SU-DHL-6 (cell line): Measurements from ENCODE around the gene SOBP.

Source experiments
- H2AFZ ChIP-seq: fragments of 200-600 bp; sonication (generic); 2 replicates; pipeline ENCODE4 v1.6.1; 2014; ENCODE audit warnings: low read depth, mild to moderate bottlenecking, moderate library complexity, mixed read lengths, antibody characterized with exemption, low read length; ENCODE audit not compliant: severe bottlenecking
- H3F3A ChIP-seq: fragments of 200-600 bp; shearing (Covaris generic); 2 replicates; pipeline ENCODE4 v1.6.0; 2016; ENCODE audit warnings: antibody characterized with exemption, mild to moderate bottlenecking; ENCODE audit not compliant: insufficient read depth
- H3K27ac ChIP-seq: fragments of 200-600 bp; sonication (generic); 2 replicates; pipeline ENCODE4 v1.5.1; 2016; ENCODE audit warnings: low read depth, mild to moderate bottlenecking, low read length, moderate library complexity, mixed read lengths
- H3K27me3 ChIP-seq: fragments of 200-600 bp; sonication (generic), shearing (Covaris generic); 2 replicates; pipeline ENCODE4 v1.6.0; 2014; ENCODE audit warnings: mild to moderate bottlenecking, low read length
- H3K36me3 ChIP-seq: fragments of 200-600 bp; sonication (generic); 2 replicates; pipeline ENCODE4 v1.6.1; 2014; ENCODE audit warnings: mild to moderate bottlenecking, low read length, mixed read lengths
- H3K4me2 ChIP-seq: fragments of 300-600, 200-600 bp; shearing (Covaris generic), sonication (generic); 2 replicates; pipeline ENCODE4 v1.6.0; 2014; ENCODE audit warnings: low read length, low read depth, mild to moderate bottlenecking; ENCODE audit not compliant: poor library complexity, severe bottlenecking
- H3K4me3 ChIP-seq: fragments of 200-600 bp; sonication (generic); 2 replicates; pipeline ENCODE4 v1.5.1; 2014; ENCODE audit warnings: antibody characterized with exemption, low read length, mild to moderate bottlenecking, mixed read lengths; ENCODE audit not compliant: insufficient read depth, poor library complexity, severe bottlenecking
- H3K79me2 ChIP-seq: fragments of 200-600 bp; sonication (generic); 2 replicates; pipeline ENCODE4 v1.6.1; 2014; ENCODE audit warnings: mild to moderate bottlenecking, low read length, moderate library complexity; ENCODE audit not compliant: insufficient read depth
- H3K9ac ChIP-seq: fragments of 200-600 bp; sonication (generic); 2 replicates; pipeline ENCODE4 v1.7.0; 2014; ENCODE audit warnings: mild to moderate bottlenecking, low read length
- H3K9me2 ChIP-seq: fragments of 200-600 bp; sonication (generic); replicated peaks from 2 replicates; pipeline ENCODE4 v1.6.1; 2014; ENCODE audit warnings: low read length; ENCODE audit not compliant: insufficient read depth
- H3K9me3 ChIP-seq: fragments of 200-600 bp; sonication (generic); 2 replicates; pipeline ENCODE4 v1.6.1; 2014; ENCODE audit warnings: low read length, mixed read lengths; ENCODE audit not compliant: insufficient read depth
- H4K20me1 ChIP-seq: fragments of 200-600 bp; sonication (generic); 2 replicates; pipeline ENCODE4 v1.6.1; 2014; ENCODE audit warnings: low read depth, mild to moderate bottlenecking, antibody characterized with exemption, low read length, moderate library complexity, mixed read lengths
- EZH2phosphoT487 ChIP-seq: fragments of 200-600 bp; sonication (generic), shearing (Covaris generic); conservative IDR thresholded peaks from 2 replicates; pipeline ENCODE4 v1.6.1; 2018; ENCODE audit warnings: mild to moderate bottlenecking, antibody characterized with exemption, low read length, moderate library complexity, mixed read lengths
- TF ChIP-seq, protein P1 (sequence below): fragments of 200-600 bp; sonication (generic); IDR thresholded peaks from one replicate; pipeline ENCODE4 v1.5.1; 2017; ENCODE audit warnings: antibody characterized with exemption, mild to moderate bottlenecking, low read length, moderate library complexity; ENCODE audit not compliant: insufficient read depth, poor library complexity, severe bottlenecking

The SOBP gene

GRCh38 chr6:107642095-107642860 lies 152.4 kb downstream of the SOBP start:
- H3K36me3 ChIP-seq = 0 out of 2 replicates have a peak, but pooled peaks cover 2% of the 10 kb centered on the region
- H3K4me3 ChIP-seq = no peak overlapping the region
- no peaks in the 10 kb centered on the region for H4K20me1 ChIP-seq
- TF ChIP-seq EZH2phosphoT487 = no peak
- TF ChIP-seq, protein P1, sequence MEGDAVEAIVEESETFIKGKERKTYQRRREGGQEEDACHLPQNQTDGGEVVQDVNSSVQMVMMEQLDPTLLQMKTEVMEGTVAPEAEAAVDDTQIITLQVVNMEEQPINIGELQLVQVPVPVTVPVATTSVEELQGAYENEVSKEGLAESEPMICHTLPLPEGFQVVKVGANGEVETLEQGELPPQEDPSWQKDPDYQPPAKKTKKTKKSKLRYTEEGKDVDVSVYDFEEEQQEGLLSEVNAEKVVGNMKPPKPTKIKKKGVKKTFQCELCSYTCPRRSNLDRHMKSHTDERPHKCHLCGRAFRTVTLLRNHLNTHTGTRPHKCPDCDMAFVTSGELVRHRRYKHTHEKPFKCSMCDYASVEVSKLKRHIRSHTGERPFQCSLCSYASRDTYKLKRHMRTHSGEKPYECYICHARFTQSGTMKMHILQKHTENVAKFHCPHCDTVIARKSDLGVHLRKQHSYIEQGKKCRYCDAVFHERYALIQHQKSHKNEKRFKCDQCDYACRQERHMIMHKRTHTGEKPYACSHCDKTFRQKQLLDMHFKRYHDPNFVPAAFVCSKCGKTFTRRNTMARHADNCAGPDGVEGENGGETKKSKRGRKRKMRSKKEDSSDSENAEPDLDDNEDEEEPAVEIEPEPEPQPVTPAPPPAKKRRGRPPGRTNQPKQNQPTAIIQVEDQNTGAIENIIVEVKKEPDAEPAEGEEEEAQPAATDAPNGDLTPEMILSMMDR = no peak
- no peak overlapping the region for H2AFZ ChIP-seq
- H3K27me3 ChIP-seq = no peaks in the 10 kb centered on the region
- peak overlapping the region; percentile 88 for H3K27ac ChIP-seq
- no peaks in the 10 kb centered on the region for H3K79me2 ChIP-seq
- H3K4me2 ChIP-seq = peak overlapping the region; percentile 61
- no peaks in the 10 kb centered on the region for H3K9me3 ChIP-seq
- H3K9ac ChIP-seq = peak overlapping the region; percentile 15; the same call in 1 of the 2 replicates
- H3K9me2 ChIP-seq = no peaks in the 10 kb centered on the region
- H3F3A ChIP-seq = peaks cover 22% of the 10 kb centered on the region

GRCh38 chr6:107642861-107643328 lies 153.0 kb downstream of the SOBP start:
- H3K27ac ChIP-seq = peak overlapping the region; percentile 88
- H3K4me3 ChIP-seq = no peak overlapping the region
- no peaks in the 10 kb centered on the region for H3K79me2 ChIP-seq
- H3K36me3 ChIP-seq = no peaks in the 10 kb centered on the region
- peak overlapping the region; percentile 61 for H3K4me2 ChIP-seq
- TF ChIP-seq, protein P1 = no peak
- no peak for TF ChIP-seq EZH2phosphoT487
- H3K9me3 ChIP-seq = no peaks in the 10 kb centered on the region
- peak overlapping the region; percentile 15; the same call in 1 of the 2 replicates for H3K9ac ChIP-seq
- no peaks in the 10 kb centered on the region for H4K20me1 ChIP-seq
- no peak overlapping the region for H2AFZ ChIP-seq
- H3F3A ChIP-seq = peaks cover 22% of the 10 kb centered on the region
- no peaks in the 10 kb centered on the region for H3K27me3 ChIP-seq
- H3K9me2 ChIP-seq = no peaks in the 10 kb centered on the region

- Histone ChIP-seq H2AFZ (no peak overlapping the region), H3K9me2 (no peaks in the 10 kb centered on the region), H3K79me2 (no peaks in the 10 kb centered on the region), H3F3A (peaks cover 22% of the 10 kb centered on the region), H3K27ac (no peak overlapping the region), H3K36me3 (no peaks in the 10 kb centered on the region), H3K4me2 (no peak overlapping the region), H3K4me3 (no peak overlapping the region), H3K9ac (no peak overlapping the region), H3K9me3 (no peaks in the 10 kb centered on the region), H4K20me1 (no peaks in the 10 kb centered on the region), H3K27me3 (no peaks in the 10 kb centered on the region)
- no peak for TF ChIP-seq EZH2phosphoT487
- TF ChIP-seq, protein P1 = no peak
Measured at GRCh38 chr6:107644513-107644912, 154.6 kb downstream of the SOBP start.
